Neural progenitor cell (in vitro differentiated cells): ENCODE measurements around the gene SLC38A10.

Experiments
- EZH2 ChIP-seq: fragments of 200-600 bp; sonication (generic); IDR thresholded peaks from 2 replicates; pipeline ENCODE4 v1.6.1; 2017; ENCODE audit warnings: antibody characterized with exemption, mild to moderate bottlenecking, moderate library complexity
- EZH2phosphoT487 ChIP-seq: fragments of 200-600 bp; sonication (generic); IDR thresholded peaks from 2 replicates; pipeline ENCODE4 v1.6.1; 2017; ENCODE audit warnings: antibody characterized with exemption
- TF ChIP-seq, protein P1 (sequence below): fragments of 200-600 bp; sonication (generic); IDR thresholded peaks from 2 replicates; pipeline ENCODE4 v1.5.1; 2017; ENCODE audit warnings: antibody characterized with exemption, mild to moderate bottlenecking

DNA sequence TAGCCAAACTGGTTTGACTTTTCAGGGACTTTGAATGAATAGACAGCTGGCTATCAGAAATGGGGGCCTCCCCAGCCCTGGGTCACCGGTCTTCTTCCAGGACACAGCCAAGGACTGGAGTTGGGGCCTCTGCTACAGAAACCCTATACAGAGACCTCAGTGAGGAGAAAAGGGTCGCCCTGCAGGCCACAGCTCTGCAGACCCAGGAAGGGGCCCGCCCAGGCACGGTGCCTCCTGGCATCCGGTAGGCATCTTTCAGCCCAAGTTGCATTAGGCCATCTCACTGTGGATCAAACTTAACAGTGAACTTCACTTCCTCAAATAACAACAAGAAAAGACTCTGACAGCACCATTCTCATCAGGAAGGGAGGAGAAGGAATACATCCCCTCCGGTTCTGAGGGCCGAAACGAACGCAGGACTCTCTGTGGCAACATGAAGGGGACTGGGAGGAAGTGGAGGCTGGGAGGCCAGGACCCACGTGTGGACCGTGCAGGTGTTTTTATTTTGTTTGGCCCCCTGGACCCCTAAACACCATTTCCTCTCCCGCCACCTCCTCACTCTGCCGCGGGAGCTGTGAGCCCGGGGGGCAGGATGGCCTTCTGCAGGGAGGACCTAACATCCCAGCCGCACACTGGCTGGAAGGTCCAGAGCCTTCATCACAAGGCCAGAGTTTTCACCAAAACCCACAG lies 7.2 kb downstream of the SLC38A10 start:
- TF ChIP-seq, protein P1, sequence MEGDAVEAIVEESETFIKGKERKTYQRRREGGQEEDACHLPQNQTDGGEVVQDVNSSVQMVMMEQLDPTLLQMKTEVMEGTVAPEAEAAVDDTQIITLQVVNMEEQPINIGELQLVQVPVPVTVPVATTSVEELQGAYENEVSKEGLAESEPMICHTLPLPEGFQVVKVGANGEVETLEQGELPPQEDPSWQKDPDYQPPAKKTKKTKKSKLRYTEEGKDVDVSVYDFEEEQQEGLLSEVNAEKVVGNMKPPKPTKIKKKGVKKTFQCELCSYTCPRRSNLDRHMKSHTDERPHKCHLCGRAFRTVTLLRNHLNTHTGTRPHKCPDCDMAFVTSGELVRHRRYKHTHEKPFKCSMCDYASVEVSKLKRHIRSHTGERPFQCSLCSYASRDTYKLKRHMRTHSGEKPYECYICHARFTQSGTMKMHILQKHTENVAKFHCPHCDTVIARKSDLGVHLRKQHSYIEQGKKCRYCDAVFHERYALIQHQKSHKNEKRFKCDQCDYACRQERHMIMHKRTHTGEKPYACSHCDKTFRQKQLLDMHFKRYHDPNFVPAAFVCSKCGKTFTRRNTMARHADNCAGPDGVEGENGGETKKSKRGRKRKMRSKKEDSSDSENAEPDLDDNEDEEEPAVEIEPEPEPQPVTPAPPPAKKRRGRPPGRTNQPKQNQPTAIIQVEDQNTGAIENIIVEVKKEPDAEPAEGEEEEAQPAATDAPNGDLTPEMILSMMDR: no peak
- TF ChIP-seq EZH2phosphoT487 (no peak), EZH2 (no peak)
